PC-3 (cell line): ENCODE measurements around the gene SH3RF2.

Experiments used
- CTCF ChIP-seq: fragments of 300-600 bp; sonication (generic); conservative IDR thresholded peaks from 2 replicates; pipeline ENCODE4 v1.5.1; 2017; ENCODE audit warnings: antibody characterized with exemption, low read depth, mild to moderate bottlenecking, low read length
- EZH2 ChIP-seq: fragments of 300-600 bp; sonication (generic); IDR thresholded peaks from one replicate; pipeline ENCODE4 v1.6.1; 2017; ENCODE audit warnings: antibody characterized with exemption, mild to moderate bottlenecking, low read length; ENCODE audit not compliant: unreplicated experiment
- EZH2phosphoT487 ChIP-seq: fragments of 300-600 bp; sonication (generic); IDR thresholded peaks from 2 replicates; pipeline ENCODE4 v1.6.1; 2018; ENCODE audit warnings: mild to moderate bottlenecking, antibody characterized with exemption, low read length, borderline replicate concordance

- TF ChIP-seq EZH2: no peak
- TF ChIP-seq CTCF: no peak
- no peak for TF ChIP-seq EZH2phosphoT487
Measured at GRCh38 chr5:145938776-145939539, 2.6 kb downstream of the SH3RF2 start.
